ENCODE data around the gene DGKG.
A peak's percentile ranks its signal among the peaks of the same experiment; 100 is the strongest.

Gene DGKG

GRCh38 chr3:186259612-186260383 lies 102.2 kb downstream of the DGKG start:
- Mint-ChIP-seq H3K4me3 (peak overlapping the region; percentile 42), H3K27ac (peak overlapping the region; percentile 83), H3K27me3 (peaks cover 6% of the 10 kb centered on the region), H3K9me3 (peaks cover 4% of the 10 kb centered on the region), H3K4me1 (ENCODE audit: low read depth) (peaks cover 28% of the 10 kb centered on the region), H3K36me3 (ENCODE audit: low read depth) (peaks cover 3% of the 10 kb centered on the region)
- peak; percentile 80 for DNase-seq

DNA sequence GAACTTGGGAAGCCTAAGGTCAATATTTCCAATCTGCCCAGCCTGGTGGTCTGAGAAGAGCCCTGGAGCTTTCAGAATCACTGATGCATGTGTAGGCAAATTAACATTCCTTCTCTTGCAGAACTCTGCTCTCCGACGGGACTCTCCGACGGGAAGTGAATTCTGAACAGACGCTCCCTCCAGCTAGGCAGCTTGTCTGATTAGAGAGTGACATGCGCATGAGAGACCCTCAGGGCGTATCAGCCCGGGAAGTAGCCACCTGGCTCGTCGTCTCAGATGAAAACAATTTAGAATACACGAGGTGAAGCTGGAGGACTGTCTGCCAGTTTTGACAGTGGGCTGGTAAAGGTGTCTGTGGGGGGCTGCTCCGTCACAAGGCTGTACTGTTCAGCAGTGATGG lies 103.1 kb downstream of the DGKG start:
- Mint-ChIP-seq H3K9me3 (peaks cover 4% of the 10 kb centered on the region), H3K4me1 (ENCODE audit: low read depth) (peaks cover 36% of the 10 kb centered on the region), H3K36me3 (ENCODE audit: low read depth) (peaks cover 3% of the 10 kb centered on the region), H3K27me3 (peaks cover 6% of the 10 kb centered on the region), H3K4me3 (no peak overlapping the region), H3K27ac (peak overlapping the region; percentile 83)
- no peak for DNase-seq

- Mint-ChIP-seq H3K27me3 (peaks cover 6% of the 10 kb centered on the region), H3K4me3 (no peak overlapping the region), H3K9me3 (peaks cover 4% of the 10 kb centered on the region), H3K36me3 (ENCODE audit: low read depth) (peaks cover 3% of the 10 kb centered on the region), H3K27ac (no peak overlapping the region), H3K4me1 (ENCODE audit: low read depth) (peaks cover 39% of the 10 kb centered on the region)
- DNase-seq = no peak
These were observed 104.2 kb downstream of the DGKG start for GRCh38 chr3:186257866-186258265.

- no peak for DNase-seq
- Mint-ChIP-seq H3K4me1 (ENCODE audit: low read depth) (peaks cover 39% of the 10 kb centered on the region), H3K4me3 (no peak overlapping the region)
These were observed 106.2 kb downstream of the DGKG start for GRCh38 chr3:186255703-186256331.

DNA sequence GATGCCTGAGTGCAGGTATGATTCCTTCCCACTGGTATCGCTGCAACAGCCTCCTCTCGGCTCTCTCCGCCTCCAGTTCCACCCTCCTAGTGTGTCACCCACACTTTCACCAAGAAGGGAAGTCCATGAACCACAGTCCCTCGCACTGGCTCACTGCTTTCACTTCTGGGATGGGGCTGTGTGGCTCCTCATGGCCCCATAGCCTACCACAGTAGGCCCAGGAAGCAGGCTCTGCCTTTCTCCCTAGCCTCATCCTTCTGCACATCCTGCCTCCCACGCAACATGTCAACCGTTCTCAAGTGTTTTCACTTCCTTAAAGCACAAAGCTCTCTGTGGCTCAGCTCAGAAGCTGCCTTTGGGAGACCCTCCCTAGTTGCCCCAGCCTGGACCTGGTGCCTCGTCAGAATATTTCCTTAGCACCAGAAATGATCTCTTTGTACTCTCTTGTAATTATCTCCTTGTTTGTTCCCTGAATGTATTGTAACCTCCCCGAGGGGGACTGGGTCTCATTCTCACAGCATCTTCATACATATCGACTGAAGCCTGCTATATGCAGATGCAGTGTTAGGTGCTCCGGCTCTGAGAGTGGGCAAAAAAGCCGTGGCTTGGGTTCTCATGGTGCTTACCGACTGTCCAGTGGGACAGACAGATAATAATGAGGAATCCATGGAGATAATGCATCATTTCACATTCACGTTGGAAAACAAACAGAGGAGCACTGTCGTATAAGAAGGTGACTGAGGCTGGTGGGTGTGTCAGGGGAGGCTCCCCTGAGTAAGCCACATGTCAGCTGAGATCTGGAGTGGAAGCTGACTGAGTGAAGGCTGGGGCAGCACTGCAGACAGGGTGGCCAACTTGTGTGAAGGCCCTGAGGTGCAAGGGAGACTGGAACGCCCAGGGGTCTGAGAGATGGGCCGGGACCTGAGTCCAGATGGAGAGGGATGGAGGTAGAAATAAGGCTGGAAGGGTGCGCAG lies 107.1 kb downstream of the DGKG start:
- peaks cover under 1% of the 10 kb centered on the region for H3K9me3 Mint-ChIP-seq
- peak overlapping the region; percentile 30 for H3K27ac Mint-ChIP-seq
- no peak overlapping the region for H3K4me3 Mint-ChIP-seq
- peaks cover 10% of the 10 kb centered on the region for H3K27me3 Mint-ChIP-seq
- peaks cover under 1% of the 10 kb centered on the region for H3K36me3 Mint-ChIP-seq (ENCODE audit: low read depth)
- peak; percentile 52 for DNase-seq
- peaks cover 32% of the 10 kb centered on the region for H3K4me1 Mint-ChIP-seq (ENCODE audit: low read depth)

More at GRCh38 chr3:186255703-186256331, 106.2 kb downstream of the DGKG start:
- Mint-ChIP-seq H3K36me3 (ENCODE audit: low read depth) (peaks cover 3% of the 10 kb centered on the region), H3K9me3 (peaks cover 4% of the 10 kb centered on the region), H3K27me3 (peaks cover 6% of the 10 kb centered on the region), H3K27ac (no peak overlapping the region)

GRCh38 chr3:186251948-186252619 lies 110.0 kb downstream of the DGKG start:
- Mint-ChIP-seq H3K9me3 (no peaks in the 10 kb centered on the region), H3K36me3 (ENCODE audit: low read depth) (no peaks in the 10 kb centered on the region), H3K4me3 (no peak overlapping the region), H3K27ac (no peak overlapping the region), H3K4me1 (ENCODE audit: low read depth) (peaks cover 33% of the 10 kb centered on the region), H3K27me3 (peaks cover 22% of the 10 kb centered on the region)
- DNase-seq = no peak

DNA sequence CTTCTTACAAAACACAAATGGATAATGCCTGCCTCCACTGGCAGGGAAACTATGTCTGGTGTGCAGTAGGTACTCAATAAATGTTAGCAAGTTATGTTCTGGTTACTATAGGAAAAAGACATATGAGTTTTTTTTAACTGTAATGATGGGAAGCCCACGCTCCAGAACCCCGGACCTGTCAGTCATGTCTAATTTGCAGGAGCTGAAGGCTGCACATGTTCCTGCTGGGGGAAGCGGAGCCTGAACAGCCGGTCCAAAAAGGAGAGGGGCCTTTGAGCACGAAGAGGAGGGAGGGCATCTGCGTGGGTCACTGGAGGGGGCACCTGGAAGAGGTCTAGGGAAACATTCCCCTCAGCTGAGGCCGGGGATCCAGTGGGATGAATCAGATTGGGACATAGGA lies 113.2 kb downstream of the DGKG start:
- Mint-ChIP-seq H3K9me3 (no peaks in the 10 kb centered on the region), H3K4me3 (no peak overlapping the region), H3K27me3 (peaks cover 42% of the 10 kb centered on the region), H3K36me3 (ENCODE audit: low read depth) (no peaks in the 10 kb centered on the region), H3K4me1 (ENCODE audit: low read depth) (peaks cover 13% of the 10 kb centered on the region), H3K27ac (no peak overlapping the region)
- DNase-seq = no peak

DNA sequence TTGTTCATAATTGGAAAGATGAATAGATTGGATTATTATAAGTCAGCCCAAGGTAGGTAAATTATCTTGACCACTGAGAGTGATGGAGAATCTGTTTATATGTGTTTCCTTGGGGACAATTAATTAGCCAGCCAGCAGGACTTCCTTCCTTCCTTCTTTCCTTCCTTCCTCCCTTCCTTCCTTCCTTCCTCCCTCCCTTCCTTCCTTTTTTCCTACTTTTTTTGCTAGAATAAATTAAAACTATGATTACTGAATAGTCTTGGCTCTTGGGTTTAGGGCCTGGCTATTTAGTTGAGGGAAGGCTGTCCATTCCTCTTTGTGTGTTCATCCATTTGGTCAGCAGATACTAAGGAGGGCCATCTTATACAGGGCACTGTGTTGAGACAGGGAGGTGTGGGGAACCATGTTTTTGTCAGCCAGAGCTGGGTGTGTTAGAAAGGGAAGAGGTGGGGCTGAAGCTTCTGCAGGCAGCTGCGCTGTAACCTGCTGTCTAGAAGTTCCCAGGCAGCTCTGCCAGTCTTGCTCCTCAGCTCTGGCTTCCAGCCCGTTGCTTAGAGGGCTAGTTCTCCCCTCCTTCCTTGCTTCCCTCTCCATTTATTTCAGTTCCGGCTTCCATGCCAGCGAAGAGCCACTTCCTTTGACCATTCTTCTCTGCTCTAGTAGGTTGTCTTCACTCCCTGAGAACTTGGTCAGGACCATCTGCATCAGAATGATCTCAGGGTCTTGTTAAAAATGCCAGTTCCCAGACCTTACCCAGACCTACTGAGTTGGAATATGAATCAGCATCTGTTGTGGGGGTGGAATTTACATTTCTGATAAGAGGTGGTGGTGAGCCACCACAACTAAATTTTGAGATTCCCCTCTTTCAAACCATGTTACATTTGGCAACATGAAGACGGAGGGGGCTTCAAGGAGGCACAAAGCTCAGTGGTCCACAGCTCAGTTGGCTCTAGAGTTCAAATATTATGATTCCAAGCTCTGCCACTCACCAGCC lies 113.9 kb downstream of the DGKG start:
- Mint-ChIP-seq H3K36me3 (ENCODE audit: low read depth) (no peaks in the 10 kb centered on the region), H3K9me3 (no peaks in the 10 kb centered on the region), H3K27me3 (peaks cover 46% of the 10 kb centered on the region), H3K4me1 (ENCODE audit: low read depth) (peaks cover 11% of the 10 kb centered on the region), H3K4me3 (no peak overlapping the region), H3K27ac (no peak overlapping the region)
- DNase-seq = no peak

DNA sequence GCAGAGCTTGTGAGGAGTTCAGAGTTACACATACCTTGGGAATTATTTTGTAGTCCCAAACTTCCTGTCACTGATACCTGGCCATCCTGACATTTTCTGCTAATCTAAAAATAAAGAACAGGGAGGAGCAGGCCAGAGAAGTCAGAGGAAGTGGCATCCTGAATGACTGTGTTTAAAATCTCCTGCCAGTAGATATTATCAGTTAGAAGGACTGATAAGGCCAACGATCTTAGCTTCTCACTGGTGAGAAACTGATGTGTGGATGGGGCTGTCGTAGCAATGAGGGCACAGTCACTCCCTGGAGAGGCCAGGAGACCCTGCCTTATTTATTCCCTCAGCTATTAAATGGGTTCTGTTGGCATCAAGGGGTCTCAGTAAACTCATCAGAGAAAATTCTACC lies 115.1 kb downstream of the DGKG start:
- peaks cover 47% of the 10 kb centered on the region for H3K27me3 Mint-ChIP-seq
- H3K9me3 Mint-ChIP-seq = no peaks in the 10 kb centered on the region
- H3K4me1 Mint-ChIP-seq (ENCODE audit: low read depth) = peaks cover 19% of the 10 kb centered on the region
- peak; percentile 13 for DNase-seq
- no peaks in the 10 kb centered on the region for H3K36me3 Mint-ChIP-seq (ENCODE audit: low read depth)
- no peak overlapping the region for H3K27ac Mint-ChIP-seq
- no peak overlapping the region for H3K4me3 Mint-ChIP-seq

DNA sequence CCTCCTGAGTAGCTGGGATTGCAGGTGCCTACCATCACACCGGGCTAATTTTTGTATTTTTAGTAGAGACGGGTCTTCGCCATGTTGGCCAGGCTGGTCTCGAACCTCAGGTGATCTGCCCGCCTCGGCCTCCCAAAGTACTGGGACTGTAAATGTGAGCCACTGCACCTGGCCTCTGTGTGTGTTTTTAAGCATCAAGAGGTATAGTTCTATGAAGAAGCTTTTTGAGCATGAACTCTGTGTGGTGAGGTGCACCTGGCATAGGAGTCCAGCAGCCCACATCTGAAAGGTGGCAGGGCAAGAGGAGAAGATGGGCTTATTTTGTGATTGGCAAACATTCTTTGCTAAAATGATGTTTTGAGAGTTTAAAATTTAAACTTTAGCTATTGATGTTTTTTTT lies 118.0 kb downstream of the DGKG start:
- peaks cover 38% of the 10 kb centered on the region for H3K27me3 Mint-ChIP-seq

GRCh38 chr3:186241910-186242821 lies 119.9 kb downstream of the DGKG start:
- peak; percentile 63 for DNase-seq
- H3K4me3 Mint-ChIP-seq = peak overlapping the region; percentile 42
- H3K27ac Mint-ChIP-seq = peak overlapping the region; percentile 37

More for the DNA sequence above, 118.0 kb downstream of the DGKG start:
- Mint-ChIP-seq H3K9me3 (no peaks in the 10 kb centered on the region), H3K27ac (no peak overlapping the region), H3K4me3 (no peak overlapping the region), H3K36me3 (ENCODE audit: low read depth) (no peaks in the 10 kb centered on the region), H3K4me1 (ENCODE audit: low read depth) (peaks cover 19% of the 10 kb centered on the region)
- peak; percentile 15 for DNase-seq

DNA sequence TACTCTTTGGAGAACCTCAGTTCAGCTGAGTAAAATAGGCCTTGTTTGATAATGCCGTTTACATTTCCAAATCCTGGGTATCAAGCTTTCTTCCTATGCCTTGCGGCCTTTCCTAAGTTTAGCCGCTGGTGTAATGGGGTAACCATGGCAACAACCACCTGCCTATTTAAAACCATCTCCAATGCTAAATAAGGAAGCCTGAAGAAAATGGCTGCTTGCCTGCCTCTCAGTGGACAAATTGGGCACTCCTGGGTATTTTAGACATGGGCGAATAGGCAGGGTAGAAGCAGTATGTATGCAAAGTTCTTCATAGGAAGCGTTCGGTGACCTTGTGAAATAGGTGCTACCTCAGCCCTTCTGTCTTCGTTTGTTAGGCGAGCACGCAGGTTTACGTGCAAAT lies 122.7 kb downstream of the DGKG start:
- peaks cover 19% of the 10 kb centered on the region for H3K4me1 Mint-ChIP-seq (ENCODE audit: low read depth)
- no peaks in the 10 kb centered on the region for H3K9me3 Mint-ChIP-seq
- H3K27ac Mint-ChIP-seq = no peak overlapping the region
- no peaks in the 10 kb centered on the region for H3K36me3 Mint-ChIP-seq (ENCODE audit: low read depth)
- peaks cover 12% of the 10 kb centered on the region for H3K27me3 Mint-ChIP-seq
- DNase-seq = no peak
- H3K4me3 Mint-ChIP-seq = no peak overlapping the region

More at GRCh38 chr3:186241910-186242821, 119.9 kb downstream of the DGKG start:
- Mint-ChIP-seq H3K36me3 (ENCODE audit: low read depth) (no peaks in the 10 kb centered on the region), H3K27me3 (peaks cover 28% of the 10 kb centered on the region), H3K4me1 (ENCODE audit: low read depth) (peaks cover 8% of the 10 kb centered on the region), H3K9me3 (no peaks in the 10 kb centered on the region)
